ENCODE results near the gene IFT88. TPM values are rescaled to one million over a fixed set of nuclear protein-coding genes. Genes with fewer than 3 reads are reported as not detected.
"Not testable (repeated sequence)": the region's sequence is repeated elsewhere in the genome, so short reads cannot be mapped to it uniquely, and the experiment has no call there.

IFT88 gene
- total and polyA plus RNA-seq, 4 donors: 3.4 to 19.1 (median 13.0) TPM

- 65% methylated on average over 4 of the region's 4 CpGs for WGBS, 2 donors
- Histone ChIP-seq H3K27me3 (ENCODE audit: control insufficient read depth in 1 of 2, insufficient read depth in 2 of 2, low read length in 1 of 2) (no peaks in the 10 kb centered on the region), H3K9me3 (ENCODE audit: control insufficient read depth, low read length) (no peaks in the 10 kb centered on the region), H3K36me3 (ENCODE audit: control insufficient read depth in 1 of 2, insufficient read depth in 2 of 2, low read length in 1 of 2) (peaks cover 2% of the 10 kb centered on the region in 2 donors), H3K27ac (ENCODE audit: low read depth in 1 of 2, low read length in 2 of 2) (no peak overlapping the region), H3K4me1 (ENCODE audit: control insufficient read depth in 1 of 2, insufficient read depth in 2 of 2, low read length in 2 of 2) (no peaks in the 10 kb centered on the region), H3K4me3 (ENCODE audit: low read length in 2 of 2) (no peak overlapping the region)
- ATAC-seq (ENCODE audit: low FRiP score) (no peak), DNase-seq (no peak)
- intact Hi-C loops (cut with DNase I): no loop called here
Measured at GRCh38 chr13:20667857-20668437, 101.0 kb downstream of the IFT88 start.

GRCh38 chr13:20669162-20669561, 102.2 kb downstream of the IFT88 start:
- ATAC-seq (ENCODE audit: low FRiP score): no peak
- intact Hi-C loops (cut with DNase I): no loop called here
- Histone ChIP-seq H3K9me3 (ENCODE audit: control insufficient read depth, low read length) (no peaks in the 10 kb centered on the region), H3K4me1 (ENCODE audit: control insufficient read depth in 1 of 2, insufficient read depth in 2 of 2, low read length in 2 of 2) (no peaks in the 10 kb centered on the region), H3K36me3 (ENCODE audit: control insufficient read depth in 1 of 2, insufficient read depth in 2 of 2, low read length in 1 of 2) (peaks cover 0 to 2% of the 10 kb centered on the region in 2 donors), H3K4me3 (ENCODE audit: low read length in 2 of 2) (no peak overlapping the region), H3K27me3 (ENCODE audit: control insufficient read depth in 1 of 2, insufficient read depth in 2 of 2, low read length in 1 of 2) (no peaks in the 10 kb centered on the region), H3K27ac (ENCODE audit: low read depth in 1 of 2, low read length in 2 of 2) (no peak overlapping the region)
- 86 to 94% methylated on average over 5 of the region's 5 CpGs for WGBS, 2 donors
- DNase-seq: no peak

- no peaks in the 10 kb centered on the region for H3K36me3 ChIP-seq (ENCODE audit: control insufficient read depth in 1 of 2, insufficient read depth in 2 of 2, low read length in 1 of 2)
- H3K4me1 ChIP-seq (ENCODE audit: control insufficient read depth in 1 of 2, insufficient read depth in 2 of 2, low read length in 2 of 2): no peaks in the 10 kb centered on the region
- H3K4me3 ChIP-seq (ENCODE audit: low read length in 2 of 2): no peak overlapping the region
- ATAC-seq (ENCODE audit: low FRiP score) (no peak), DNase-seq (no peak)
- WGBS, 2 donors: 93% methylated on average over 1 of the region's 1 CpG
- H3K27ac ChIP-seq (ENCODE audit: low read depth in 1 of 2, low read length in 2 of 2): no peak overlapping the region
- no peaks in the 10 kb centered on the region for H3K9me3 ChIP-seq (ENCODE audit: control insufficient read depth, low read length)
- H3K27me3 ChIP-seq (ENCODE audit: control insufficient read depth in 1 of 2, insufficient read depth in 2 of 2, low read length in 1 of 2): no peaks in the 10 kb centered on the region
- intact Hi-C loops (cut with DNase I): no loop called here
Measured at GRCh38 chr13:20671789-20672188, 104.8 kb downstream of the IFT88 start.

- H3K27ac ChIP-seq (ENCODE audit: low read depth in 1 of 2, low read length in 2 of 2): no peak overlapping the region
- H3K36me3 ChIP-seq (ENCODE audit: control insufficient read depth in 1 of 2, insufficient read depth in 2 of 2, low read length in 1 of 2): no peaks in the 10 kb centered on the region
- intact Hi-C loops (cut with DNase I): no loop called here
Measured at GRCh38 chr13:20672772-20673171, 105.8 kb downstream of the IFT88 start.

GRCh38 chr13:20673715-20674114, 106.8 kb downstream of the IFT88 start:
- DNase-seq: no peak
- peak; percentile 34 for ATAC-seq (ENCODE audit: low FRiP score)
- Histone ChIP-seq H3K36me3 (ENCODE audit: control insufficient read depth in 1 of 2, insufficient read depth in 2 of 2, low read length in 1 of 2) (no peaks in the 10 kb centered on the region), H3K27me3 (ENCODE audit: control insufficient read depth in 1 of 2, insufficient read depth in 2 of 2, low read length in 1 of 2) (no peaks in the 10 kb centered on the region), H3K4me1 (ENCODE audit: control insufficient read depth in 1 of 2, insufficient read depth in 2 of 2, low read length in 2 of 2) (no peaks in the 10 kb centered on the region), H3K27ac (ENCODE audit: low read depth in 1 of 2, low read length in 2 of 2) (no peak overlapping the region), H3K9me3 (ENCODE audit: control insufficient read depth, low read length) (no peaks in the 10 kb centered on the region), H3K4me3 (ENCODE audit: low read length in 2 of 2) (no peak overlapping the region)
- 7 to 9% methylated on average over 5 of the region's 5 CpGs for WGBS, 2 donors
- intact Hi-C loops (cut with DNase I): no loop called here

More at GRCh38 chr13:20672772-20673171, 105.8 kb downstream of the IFT88 start:
- 46 to 55% methylated on average over 2 of the region's 2 CpGs for WGBS, 2 donors
- Histone ChIP-seq H3K27me3 (ENCODE audit: control insufficient read depth in 1 of 2, insufficient read depth in 2 of 2, low read length in 1 of 2) (no peaks in the 10 kb centered on the region), H3K9me3 (ENCODE audit: control insufficient read depth, low read length) (no peaks in the 10 kb centered on the region), H3K4me1 (ENCODE audit: control insufficient read depth in 1 of 2, insufficient read depth in 2 of 2, low read length in 2 of 2) (no peaks in the 10 kb centered on the region), H3K4me3 (ENCODE audit: low read length in 2 of 2) (no peak overlapping the region)
- DNase-seq: no peak
- peak; percentile 60 for ATAC-seq (ENCODE audit: low FRiP score)

GRCh38 chr13:20676213-20676612, 109.3 kb downstream of the IFT88 start:
- ATAC-seq (ENCODE audit: low FRiP score) (no peak), DNase-seq (no peak)
- intact Hi-C loops (cut with DNase I): no loop called here
- Histone ChIP-seq H3K27ac (ENCODE audit: low read depth in 1 of 2, low read length in 2 of 2) (no peak overlapping the region), H3K9me3 (ENCODE audit: control insufficient read depth, low read length) (no peaks in the 10 kb centered on the region), H3K4me3 (ENCODE audit: low read length in 2 of 2) (no peak overlapping the region), H3K36me3 (ENCODE audit: control insufficient read depth in 1 of 2, insufficient read depth in 2 of 2, low read length in 1 of 2) (no peaks in the 10 kb centered on the region), H3K4me1 (ENCODE audit: control insufficient read depth in 1 of 2, insufficient read depth in 2 of 2, low read length in 2 of 2) (no peaks in the 10 kb centered on the region), H3K27me3 (ENCODE audit: control insufficient read depth in 1 of 2, insufficient read depth in 2 of 2, low read length in 1 of 2) (no peaks in the 10 kb centered on the region)
- WGBS, 2 donors: 94 to 96% methylated on average over 2 of the region's 2 CpGs

GRCh38 chr13:20678606-20679005, 111.6 kb downstream of the IFT88 start:
- DNase-seq; ATAC-seq (ENCODE audit: low FRiP score); H3K9me3 ChIP-seq (ENCODE audit: control insufficient read depth, low read length); intact Hi-C loops (cut with DNase I); H3K27me3 ChIP-seq (ENCODE audit: control insufficient read depth in 1 of 2, insufficient read depth in 2 of 2, low read length in 1 of 2); H3K27ac ChIP-seq (ENCODE audit: low read depth in 1 of 2, low read length in 2 of 2); H3K4me1 ChIP-seq (ENCODE audit: control insufficient read depth in 1 of 2, insufficient read depth in 2 of 2, low read length in 2 of 2); H3K36me3 ChIP-seq (ENCODE audit: control insufficient read depth in 1 of 2, insufficient read depth in 2 of 2, low read length in 1 of 2); H3K4me3 ChIP-seq (ENCODE audit: low read length in 2 of 2): not testable (repeated sequence)
- 77 to 89% methylated on average over 7 of the region's 7 CpGs for whole genome bisulfite sequencing, 2 donors

- Histone ChIP-seq H3K27me3 (ENCODE audit: control insufficient read depth in 1 of 2, insufficient read depth in 2 of 2, low read length in 1 of 2) (no peaks in the 10 kb centered on the region), H3K36me3 (ENCODE audit: control insufficient read depth in 1 of 2, insufficient read depth in 2 of 2, low read length in 1 of 2) (no peaks in the 10 kb centered on the region), H3K9me3 (ENCODE audit: control insufficient read depth, low read length) (no peaks in the 10 kb centered on the region), H3K27ac (ENCODE audit: low read depth in 1 of 2, low read length in 2 of 2) (no peak overlapping the region), H3K4me1 (ENCODE audit: control insufficient read depth in 1 of 2, insufficient read depth in 2 of 2, low read length in 2 of 2) (no peaks in the 10 kb centered on the region), H3K4me3 (ENCODE audit: low read length in 2 of 2) (no peak overlapping the region)
- WGBS, 2 donors: 75 to 99% methylated on average over 3 of the region's 3 CpGs
- no peak for DNase-seq
- intact Hi-C loops (cut with DNase I): no loop called here
- ATAC-seq (ENCODE audit: low FRiP score): no peak
Measured at GRCh38 chr13:20679879-20680278, 112.9 kb downstream of the IFT88 start.

- DNase-seq (no peak), ATAC-seq (ENCODE audit: low FRiP score) (no peak)
- H3K4me1 ChIP-seq (ENCODE audit: control insufficient read depth in 1 of 2, insufficient read depth in 2 of 2, low read length in 2 of 2): no peaks in the 10 kb centered on the region
- intact Hi-C loops (cut with DNase I): no loop called here
- H3K9me3 ChIP-seq (ENCODE audit: control insufficient read depth, low read length): no peaks in the 10 kb centered on the region
- no peak overlapping the region for H3K4me3 ChIP-seq (ENCODE audit: low read length in 2 of 2)
- no peaks in the 10 kb centered on the region for H3K36me3 ChIP-seq (ENCODE audit: control insufficient read depth in 1 of 2, insufficient read depth in 2 of 2, low read length in 1 of 2)
- 96 to 98% methylated on average over 10 of the region's 10 CpGs for WGBS, 2 donors
- H3K27me3 ChIP-seq (ENCODE audit: control insufficient read depth in 1 of 2, insufficient read depth in 2 of 2, low read length in 1 of 2): no peaks in the 10 kb centered on the region
- H3K27ac ChIP-seq (ENCODE audit: low read depth in 1 of 2, low read length in 2 of 2): no peak overlapping the region
Measured at GRCh38 chr13:20680416-20681080, 113.6 kb downstream of the IFT88 start.
